Esophagus muscularis mucosa (tissue), 4 donors: ENCODE data around the gene RPS6KA2. TPM values are rescaled to one million over a fixed set of nuclear protein-coding genes. Genes with fewer than 3 reads are reported as not detected.

Experiments used
- DNase-seq: peaks from one replicate; pipeline ENCODE4 v3.0.0-alpha.2; 2017; ENCODE audit errors: extremely low spot score
- H3K27ac ChIP-seq, 4 donors: fragments of 200-600 bp; sonication (generic); replicated peaks in 1 of 4; 1 replicate in 3 of 4; 2 replicates in 1 of 4; pipeline ENCODE4 v1.5.1; 2016 to 2019; ENCODE audit warnings: mild to moderate bottlenecking in 1 of 4
- H3K27me3 ChIP-seq, 4 donors: fragments of 200-600 bp; sonication (generic); one replicate each; pipeline versions ENCODE4 v1.5.1 to v1.6.0; 2016 to 2019
- H3K36me3 ChIP-seq, 4 donors: fragments of 200-600 bp; sonication (generic); one replicate each; pipeline ENCODE4 v1.5.1; 2016 to 2019
- H3K4me1 ChIP-seq, 4 donors: fragments of 200-600 bp; sonication (generic); one replicate each; pipeline ENCODE4 v1.5.1; 2016 to 2019
- H3K4me3 ChIP-seq, 4 donors: fragments of 200-600 bp; sonication (generic); 1 replicate in 2 of 4; 2 replicates in 2 of 4; pipeline ENCODE4 v1.5.1; 2016 to 2019; ENCODE audit warnings: mild to moderate bottlenecking in 4 of 4, moderate library complexity in 1 of 4
- H3K9me3 ChIP-seq, 4 donors: fragments of 200-600 bp; sonication (generic); 1 replicate in 3 of 4; 2 replicates in 1 of 4; pipeline ENCODE4 v1.5.1; 2016 to 2019
- CTCF ChIP-seq, 3 experiments: fragments of 200-600 bp in 2 of 3; fragments of 450-650 bp in 1 of 3; sonication (generic) in 2 of 3; IDR thresholded peaks; one replicate each; pipeline ENCODE4 v1.5.1; 2017 to 2019; ENCODE audit warnings: antibody characterized with exemption in 3 of 3, mild to moderate bottlenecking in 2 of 3, moderate library complexity in 1 of 3
- EP300 ChIP-seq: sonication (generic); formaldehyde crosslinking; IDR thresholded peaks from one replicate; pipeline ENCODE4 v1.6.1; 2017; ENCODE audit warnings: antibody characterized with exemption
- POLR2A ChIP-seq: fragments of 450-650 bp; IDR thresholded peaks from one replicate; pipeline ENCODE4 v1.6.1; 2017; ENCODE audit warnings: antibody characterized with exemption, moderate library complexity, mild to moderate bottlenecking, low read depth
- POLR2AphosphoS5 ChIP-seq, 2 donors: sonication (generic); formaldehyde crosslinking; IDR thresholded peaks; one replicate each; pipeline ENCODE4 v1.6.1; 2017; ENCODE audit warnings: antibody characterized with exemption in 2 of 2
- WGBS: methylation state at CpG from one replicate; pipeline ENCODE4 v1.1.5; 2018; 5-methylcytosine and 5-hydroxymethylcytosine counted together
- intact Hi-C: fragments of 100-400 bp; cut with DNase I; formaldehyde crosslinking; loops from one replicate; pipeline ENCODE4 v1.15.1; 2023
- total RNA-seq, 4 donors: library from RNA; depleted of rRNA; stranded (reverse); fragments of >200 nt; gene quantifications; one replicate each; pipeline versions ENCODE4 v1.1.0 to v1.2.1, GENCODE V29; 2016

RPS6KA2 gene
- total RNA-seq, 4 donors from 2014 or later: 83.9 to 126 (median 112) TPM

- WGBS: 98% methylated on average over 13 of the region's 19 CpGs
These were observed 31.2 kb upstream of the RPS6KA2 start for GRCh38 chr6:166658115-166658791.

GRCh38 chr6:166657531-166657930, 30.5 kb upstream of the RPS6KA2 start:
- intact Hi-C loops: no loop called here
- DNase-seq: no peak
- no peak overlapping the region for H3K27ac ChIP-seq
- H3K27me3 ChIP-seq: no peaks in the 10 kb centered on the region
- no peaks in the 10 kb centered on the region for H3K4me1 ChIP-seq
- WGBS: 89% methylated on average over 9 of the region's 9 CpGs
- no peaks in the 10 kb centered on the region for H3K36me3 ChIP-seq
- no peak for TF ChIP-seq POLR2A
- no peaks in the 10 kb centered on the region for H3K9me3 ChIP-seq
- no peak overlapping the region for H3K4me3 ChIP-seq

More at GRCh38 chr6:166658115-166658791, 31.2 kb upstream of the RPS6KA2 start:
- DNase-seq: no peak
- no peaks in the 10 kb centered on the region for H3K4me1 ChIP-seq
- H3K9me3 ChIP-seq: no peaks in the 10 kb centered on the region
- TF ChIP-seq EP300 (no peak), POLR2A (no peak), POLR2AphosphoS5 (IDR thresholded peaks at IDR 0.05) (no peak), CTCF (IDR thresholded peaks at IDR 0.05) (no peak)
- H3K27ac ChIP-seq: no peak overlapping the region
- no peaks in the 10 kb centered on the region for H3K36me3 ChIP-seq
- no peaks in the 10 kb centered on the region for H3K27me3 ChIP-seq
- H3K4me3 ChIP-seq: no peak overlapping the region
- intact Hi-C loops: no loop called here

- Histone ChIP-seq H3K4me1 (no peaks in the 10 kb centered on the region), H3K4me3 (no peak overlapping the region), H3K27me3 (no peaks in the 10 kb centered on the region), H3K36me3 (no peaks in the 10 kb centered on the region), H3K27ac (no peak overlapping the region), H3K9me3 (no peaks in the 10 kb centered on the region)
- TF ChIP-seq CTCF (IDR thresholded peaks at IDR 0.05) (no peak), POLR2AphosphoS5 (IDR thresholded peaks at IDR 0.05) (no peak), POLR2A (no peak), EP300 (no peak)
- WGBS: 67% methylated on average over 34 of the region's 34 CpGs
- DNase-seq: no peak
- intact Hi-C loops: no loop called here
These were observed 29.4 kb upstream of the RPS6KA2 start for GRCh38 chr6:166656230-166657151.

GRCh38 chr6:166655713-166656229, 28.7 kb upstream of the RPS6KA2 start:
- H3K36me3 ChIP-seq: no peaks in the 10 kb centered on the region
- H3K4me3 ChIP-seq: no peak overlapping the region
- intact Hi-C loops: no loop called here
- no peak overlapping the region for H3K27ac ChIP-seq
- H3K4me1 ChIP-seq: no peaks in the 10 kb centered on the region
- no peak for DNase-seq
- TF ChIP-seq CTCF (IDR thresholded peaks at IDR 0.05): no peak
- no peak for TF ChIP-seq POLR2AphosphoS5 (IDR thresholded peaks at IDR 0.05)
- TF ChIP-seq POLR2A: no peak
- no peak for TF ChIP-seq EP300
- H3K27me3 ChIP-seq: no peaks in the 10 kb centered on the region
- 82% methylated on average over 15 of the region's 15 CpGs for WGBS
- H3K9me3 ChIP-seq: no peaks in the 10 kb centered on the region

GRCh38 chr6:166655251-166655650, 28.2 kb upstream of the RPS6KA2 start:
- no peaks in the 10 kb centered on the region for H3K36me3 ChIP-seq
- H3K27ac ChIP-seq: no peak overlapping the region
- H3K9me3 ChIP-seq: no peaks in the 10 kb centered on the region
- H3K4me1 ChIP-seq: no peaks in the 10 kb centered on the region
- TF ChIP-seq EP300 (no peak), CTCF (IDR thresholded peaks at IDR 0.05) (no peak), POLR2AphosphoS5 (IDR thresholded peaks at IDR 0.05) (no peak), POLR2A (no peak)
- 84% methylated on average over 6 of the region's 6 CpGs for WGBS
- no peak for DNase-seq
- H3K4me3 ChIP-seq: no peak overlapping the region
- H3K27me3 ChIP-seq: no peaks in the 10 kb centered on the region
- intact Hi-C loops: no loop called here
